SK-N-SH (cell line): ENCODE results near the gene VPS8. TPM values are rescaled to one million over a fixed set of nuclear protein-coding genes. Genes with fewer than 3 reads are reported as not detected.

ENCODE experiments used
- CTCF ChIA-PET: fragments of 300-600, 350-600 bp; formaldehyde crosslinking; extraction: SDS; loops from one replicate; lab custom pipeline; 2021; lab: Yijun Ruan, JAX
- POLR2A ChIA-PET: fragments of 350-600 bp; sonication (Branson Sonifier 250); formaldehyde crosslinking; extraction: SDS; loops from one replicate; lab custom pipeline; 2020; ENCODE audit warnings: antibody characterized with exemption, inconsistent platforms; lab: Yijun Ruan, JAX
- DNase-seq: peaks from one replicate; pipeline ENCODE4 v3.0.0; 2012
- H2AFZ ChIP-seq: fragments of 200-600 bp; sonication (generic); 2 replicates; pipeline ENCODE4 v1.8.1; 2016; ENCODE audit warnings: antibody characterized with exemption, mild to moderate bottlenecking, low read depth
- H3F3A ChIP-seq: fragments of 200-600 bp; sonication (generic); replicated peaks from 2 replicates; pipeline ENCODE3; 2016; ENCODE audit warnings: antibody characterized with exemption, mild to moderate bottlenecking; ENCODE audit not compliant: insufficient read depth
- H3K27ac ChIP-seq, 2 experiments: fragments of 200-500 bp in 1 of 2; fragments of 200-600 bp in 1 of 2; sonication (Bioruptor generic) in 1 of 2; sonication (generic), shearing (Covaris generic) in 1 of 2; 2 replicates each; pipeline versions ENCODE4 v1.5.1 to v1.6.1; 2014 to 2016; ENCODE audit warnings: low read depth in 2 of 2, inconsistent platforms in 1 of 2, low read length in 1 of 2, mild to moderate bottlenecking in 1 of 2, mixed read lengths in 1 of 2
- H3K27me3 ChIP-seq: fragments of 200-600 bp; sonication (generic), shearing (Covaris generic); 2 replicates; pipeline ENCODE4 v1.6.1; 2016; ENCODE audit warnings: mixed run types; ENCODE audit not compliant: insufficient read depth
- H3K36me3 ChIP-seq, 2 experiments: fragments of 200-500 bp in 1 of 2; fragments of 200-600 bp in 1 of 2; sonication (Bioruptor generic) in 1 of 2; sonication (generic) in 1 of 2; replicated peaks in 1 of 2; 2 replicates each; pipeline versions ENCODE3 to v1.5.1; 2014 to 2016; ENCODE audit warnings: low read length in 1 of 2, mild to moderate bottlenecking in 1 of 2; ENCODE audit not compliant: insufficient read depth in 2 of 2, control insufficient read depth in 1 of 2
- H3K4me1 ChIP-seq, 2 experiments: fragments of 200-500 bp in 1 of 2; fragments of 200-600 bp in 1 of 2; sonication (Bioruptor generic) in 1 of 2; sonication (generic), shearing (Covaris generic) in 1 of 2; 2 replicates each; pipeline versions ENCODE4 v1.5.1 to v1.6.1; 2014 to 2016; ENCODE audit warnings: low read depth in 1 of 2, low read length in 1 of 2, mixed run types in 1 of 2; ENCODE audit not compliant: insufficient read depth in 2 of 2, control insufficient read depth in 1 of 2
- H3K4me2 ChIP-seq: fragments of 200-600 bp; sonication (generic), shearing (Covaris generic); 2 replicates; pipeline ENCODE4 v1.6.1; 2017; ENCODE audit warnings: mixed run types
- H3K4me3 ChIP-seq, 2 experiments: fragments of 200-500 bp in 1 of 2; fragments of 200-600 bp in 1 of 2; sonication (Bioruptor generic) in 1 of 2; sonication (generic), shearing (Covaris generic) in 1 of 2; 2 replicates each; pipeline versions ENCODE4 v1.5.1 to v1.8.1; 2014 to 2016; ENCODE audit warnings: low read depth in 2 of 2, inconsistent platforms in 1 of 2, low read length in 1 of 2, mild to moderate bottlenecking in 1 of 2, mixed read lengths in 1 of 2, moderate library complexity in 1 of 2
- H3K79me2 ChIP-seq: fragments of 200-600 bp; sonication (generic); 2 replicates; pipeline ENCODE4 v1.8.1; 2017; ENCODE audit warnings: mild to moderate bottlenecking; ENCODE audit not compliant: insufficient read depth
- H3K9ac ChIP-seq: fragments of 200-600 bp; sonication (generic); 2 replicates; pipeline ENCODE4 v1.6.1; 2017; ENCODE audit warnings: mixed run types
- H3K9me2 ChIP-seq: fragments of 200-600 bp; sonication (generic); 2 replicates; pipeline ENCODE4 v1.6.1; 2017; ENCODE audit warnings: mixed run types
- H3K9me3 ChIP-seq: fragments of 200-600 bp; sonication (generic); 2 replicates; pipeline ENCODE4 v1.6.1; 2017; ENCODE audit warnings: mixed run types, mild to moderate bottlenecking, moderate library complexity
- H4K20me1 ChIP-seq: fragments of 200-600 bp; sonication (generic); 2 replicates; pipeline ENCODE4 v1.6.1; 2017; ENCODE audit warnings: mild to moderate bottlenecking, mixed run types; ENCODE audit not compliant: insufficient read depth
- CHD2 ChIP-seq: fragments of 150-350 bp; IDR thresholded peaks from 2 replicates; pipeline ENCODE4 v1.6.1; 2018; ENCODE audit warnings: low read length; ENCODE audit not compliant: partially characterized antibody
- EP300 ChIP-seq, 2 experiments: IDR thresholded peaks; 2 replicates each; pipeline versions ENCODE4 v1.4.0 to v1.6.1; 2012; ENCODE audit warnings: borderline replicate concordance in 1 of 2, low read depth in 1 of 2, low read length in 1 of 2
- EZH2phosphoT487 ChIP-seq: fragments of 200-600 bp; sonication (generic); IDR thresholded peaks from 2 replicates; pipeline ENCODE4 v1.6.1; 2017; ENCODE audit warnings: low read depth, mixed run types, mild to moderate bottlenecking, antibody characterized with exemption, moderate library complexity, borderline replicate concordance
- FOXM1 ChIP-seq: IDR thresholded peaks from 2 replicates; pipeline ENCODE4 v1.4.0; 2012; ENCODE audit warnings: low read depth, mild to moderate bottlenecking
- JUND ChIP-seq: IDR thresholded peaks from 2 replicates; pipeline ENCODE4 v1.4.0; 2012
- MXI1 ChIP-seq: IDR thresholded peaks from 2 replicates; pipeline ENCODE4 v1.6.1; 2012; ENCODE audit warnings: mild to moderate bottlenecking, low read depth, low read length, improper control_type of control experiment
- NFIC ChIP-seq: IDR thresholded peaks from 2 replicates; pipeline ENCODE4 v1.4.0; 2012; ENCODE audit warnings: borderline replicate concordance
- NRF1 ChIP-seq: IDR thresholded peaks from 2 replicates; pipeline ENCODE4 v1.6.1; 2012; ENCODE audit warnings: low read depth, mild to moderate bottlenecking, low read length
- RAD21 ChIP-seq: IDR thresholded peaks from 2 replicates; pipeline ENCODE4 v1.6.1; 2012; ENCODE audit warnings: mild to moderate bottlenecking, low read length
- RCOR1 ChIP-seq: fragments of 150-350 bp; IDR thresholded peaks from 2 replicates; pipeline ENCODE4 v1.6.1; 2017; ENCODE audit warnings: antibody characterized with exemption, low read length
- RFX5 ChIP-seq: IDR thresholded peaks from 2 replicates; pipeline ENCODE4 v1.6.1; 2012; ENCODE audit warnings: mild to moderate bottlenecking, improper control_type of control experiment, low read length
- RXRA ChIP-seq: IDR thresholded peaks from 2 replicates; pipeline ENCODE4 v1.4.0; 2012; ENCODE audit warnings: low read depth, mild to moderate bottlenecking, borderline replicate concordance
- SMC3 ChIP-seq: IDR thresholded peaks from 2 replicates; pipeline ENCODE4 v1.6.1; 2012; ENCODE audit warnings: low read depth, low read length, improper control_type of control experiment
- TAF1 ChIP-seq: IDR thresholded peaks from 2 replicates; pipeline ENCODE4 v1.6.1; 2012; ENCODE audit warnings: low read depth, mild to moderate bottlenecking, low read length, moderate library complexity, borderline replicate concordance
- TEAD4 ChIP-seq: IDR thresholded peaks from 2 replicates; pipeline ENCODE4 v1.4.0; 2012; ENCODE audit warnings: mild to moderate bottlenecking, borderline replicate concordance; ENCODE audit not compliant: insufficient read depth
- USF1 ChIP-seq: IDR thresholded peaks from 2 replicates; pipeline ENCODE4 v1.4.0; 2012; ENCODE audit warnings: low read depth, borderline replicate concordance
- YY1 ChIP-seq: IDR thresholded peaks from 2 replicates; pipeline ENCODE4 v1.4.0; 2012; ENCODE audit warnings: low read depth, mild to moderate bottlenecking
- ZBTB33 ChIP-seq: IDR thresholded peaks from 2 replicates; pipeline ENCODE4 v1.4.0; 2012; ENCODE audit warnings: low read depth, borderline replicate concordance
- WGBS: methylation state at CpG from one replicate; pipeline ENCODE4 v1.1.6; 2017; ENCODE audit warnings: low lambda C conversion rate; 5-methylcytosine and 5-hydroxymethylcytosine counted together
- polyA plus RNA-seq, 3 experiments: library from polyadenylated mRNA; depleted of rRNA; stranded (reverse); fragments of >200 nt; gene quantifications; 2 replicates each; pipeline ENCODE4 v1.2.3, GENCODE V29; 2012
- TF ChIP-seq, protein P1 (sequence below): IDR thresholded peaks from 2 replicates; pipeline ENCODE4 v1.6.1; 2012; ENCODE audit warnings: mild to moderate bottlenecking, low read depth, low read length, moderate library complexity
- TF ChIP-seq, protein P2 (sequence below): IDR thresholded peaks from 2 replicates; pipeline ENCODE4 v1.4.0; 2012; ENCODE audit warnings: low read depth

Gene VPS8
- polyA plus RNA-seq, 1 of the 3 experiments (the other 2 are of a cell fraction) = 12.8 TPM

DNA sequence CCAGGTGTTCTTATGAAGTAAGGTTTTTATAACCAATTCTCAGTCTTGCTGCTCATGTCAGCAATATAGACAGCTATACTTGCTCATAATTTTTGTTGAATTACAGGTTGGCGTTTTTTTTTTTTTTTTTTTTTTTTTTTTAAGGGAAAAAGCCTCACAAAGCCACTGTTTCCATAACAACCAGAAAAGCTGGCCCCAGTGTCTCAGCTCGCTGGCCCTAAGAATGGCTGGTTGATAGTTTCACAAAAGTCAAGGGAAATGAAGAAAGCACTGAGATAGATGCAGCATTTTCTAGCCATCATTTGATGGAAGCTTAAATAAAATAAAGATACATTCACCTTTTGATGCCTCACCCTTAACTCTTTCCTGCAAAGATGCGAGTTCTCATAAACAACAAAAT is 219.0 kb downstream of the VPS8 start:
- H3K27ac ChIP-seq = no peak overlapping the region

More for the DNA sequence above, 219.0 kb downstream of the VPS8 start:
- no peaks in the 10 kb centered on the region for H3K27me3 ChIP-seq
- no peak overlapping the region for H3K9ac ChIP-seq
- H4K20me1 ChIP-seq = no peaks in the 10 kb centered on the region
- H3K36me3 ChIP-seq = peaks cover 3 to 4% of the 10 kb centered on the region in 2 experiments
- H3K79me2 ChIP-seq = no peaks in the 10 kb centered on the region
- no peaks in the 10 kb centered on the region for H3K9me3 ChIP-seq
- H3K4me3 ChIP-seq = no peak overlapping the region
- H3K4me1 ChIP-seq = no peaks in the 10 kb centered on the region
- POLR2A ChIA-PET = no interaction called here
- no peak for DNase-seq
- WGBS = 95% methylated on average over 3 of the region's 3 CpGs
- no peak overlapping the region for H2AFZ ChIP-seq
- CTCF ChIA-PET = no interaction called here
- no peak for TF ChIP-seq TEAD4
- no peak for TF ChIP-seq EZH2phosphoT487
- no peak for TF ChIP-seq TAF1
- no peak for TF ChIP-seq RAD21
- no peak for TF ChIP-seq EP300 (IDR thresholded peaks at IDR 0.05; ENCODE audit: borderline replicate concordance in 1 of 2, low read depth in 1 of 2, low read length in 1 of 2)
- no peak for TF ChIP-seq MXI1
- TF ChIP-seq ZBTB33 = no peak
- TF ChIP-seq, protein P1, sequence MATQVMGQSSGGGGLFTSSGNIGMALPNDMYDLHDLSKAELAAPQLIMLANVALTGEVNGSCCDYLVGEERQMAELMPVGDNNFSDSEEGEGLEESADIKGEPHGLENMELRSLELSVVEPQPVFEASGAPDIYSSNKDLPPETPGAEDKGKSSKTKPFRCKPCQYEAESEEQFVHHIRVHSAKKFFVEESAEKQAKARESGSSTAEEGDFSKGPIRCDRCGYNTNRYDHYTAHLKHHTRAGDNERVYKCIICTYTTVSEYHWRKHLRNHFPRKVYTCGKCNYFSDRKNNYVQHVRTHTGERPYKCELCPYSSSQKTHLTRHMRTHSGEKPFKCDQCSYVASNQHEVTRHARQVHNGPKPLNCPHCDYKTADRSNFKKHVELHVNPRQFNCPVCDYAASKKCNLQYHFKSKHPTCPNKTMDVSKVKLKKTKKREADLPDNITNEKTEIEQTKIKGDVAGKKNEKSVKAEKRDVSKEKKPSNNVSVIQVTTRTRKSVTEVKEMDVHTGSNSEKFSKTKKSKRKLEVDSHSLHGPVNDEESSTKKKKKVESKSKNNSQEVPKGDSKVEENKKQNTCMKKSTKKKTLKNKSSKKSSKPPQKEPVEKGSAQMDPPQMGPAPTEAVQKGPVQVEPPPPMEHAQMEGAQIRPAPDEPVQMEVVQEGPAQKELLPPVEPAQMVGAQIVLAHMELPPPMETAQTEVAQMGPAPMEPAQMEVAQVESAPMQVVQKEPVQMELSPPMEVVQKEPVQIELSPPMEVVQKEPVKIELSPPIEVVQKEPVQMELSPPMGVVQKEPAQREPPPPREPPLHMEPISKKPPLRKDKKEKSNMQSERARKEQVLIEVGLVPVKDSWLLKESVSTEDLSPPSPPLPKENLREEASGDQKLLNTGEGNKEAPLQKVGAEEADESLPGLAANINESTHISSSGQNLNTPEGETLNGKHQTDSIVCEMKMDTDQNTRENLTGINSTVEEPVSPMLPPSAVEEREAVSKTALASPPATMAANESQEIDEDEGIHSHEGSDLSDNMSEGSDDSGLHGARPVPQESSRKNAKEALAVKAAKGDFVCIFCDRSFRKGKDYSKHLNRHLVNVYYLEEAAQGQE = no peak
- TF ChIP-seq USF1 = no peak
- TF ChIP-seq RXRA = no peak
- TF ChIP-seq CHD2 = no peak
- TF ChIP-seq SMC3 = no peak
- no peak for TF ChIP-seq NFIC
- TF ChIP-seq FOXM1 = no peak
- no peak for TF ChIP-seq RCOR1
- TF ChIP-seq RFX5 = no peak
- no peak for TF ChIP-seq YY1
- TF ChIP-seq NRF1 = no peak
- no peak for TF ChIP-seq JUND
- TF ChIP-seq, protein P2, sequence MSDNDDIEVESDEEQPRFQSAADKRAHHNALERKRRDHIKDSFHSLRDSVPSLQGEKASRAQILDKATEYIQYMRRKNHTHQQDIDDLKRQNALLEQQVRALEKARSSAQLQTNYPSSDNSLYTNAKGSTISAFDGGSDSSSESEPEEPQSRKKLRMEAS = no peak
- H3F3A ChIP-seq = no peaks in the 10 kb centered on the region
- no peaks in the 10 kb centered on the region for H3K9me2 ChIP-seq
- H3K4me2 ChIP-seq = no peak overlapping the region
